HG03354 (cell line): ENCODE data around the gene NTRK2.
"Not testable (repeated sequence)": the region's sequence is repeated elsewhere in the genome, so short reads cannot be mapped to it uniquely, and the experiment has no call there.

Source experiments
- ATAC-seq: cut with Tn5 transposase; IDR thresholded peaks from one replicate; pipeline ENCODE4 v1.9.1; 2021; ENCODE audit warnings: mild to moderate bottlenecking; ENCODE audit not compliant: unreplicated experiment, poor library complexity, severe bottlenecking

Gene NTRK2

GRCh38 chr9:84866396-84867175, 197.1 kb downstream of the NTRK2 start:
- no peak for ATAC-seq

- no peak for ATAC-seq
These were observed 197.7 kb downstream of the NTRK2 start for GRCh38 chr9:84867186-84867585.

- ATAC-seq = no peak
These were observed 199.6 kb downstream of the NTRK2 start for GRCh38 chr9:84869091-84869490.

GRCh38 chr9:84871983-84872382, 202.5 kb downstream of the NTRK2 start:
- no peak for ATAC-seq

GRCh38 chr9:84874022-84874421, 204.5 kb downstream of the NTRK2 start:
- no peak for ATAC-seq

GRCh38 chr9:84874596-84874995, 205.1 kb downstream of the NTRK2 start:
- ATAC-seq = no peak

- no peak for ATAC-seq
These were observed 205.7 kb downstream of the NTRK2 start for GRCh38 chr9:84875193-84875592.

GRCh38 chr9:84879631-84880030, 210.1 kb downstream of the NTRK2 start:
- ATAC-seq = no peak

GRCh38 chr9:84880835-84881234, 211.3 kb downstream of the NTRK2 start:
- no peak for ATAC-seq

GRCh38 chr9:84886866-84887265, 217.3 kb downstream of the NTRK2 start:
- no peak for ATAC-seq

- no peak for ATAC-seq
These were observed 222.4 kb downstream of the NTRK2 start for GRCh38 chr9:84891924-84892323.

- no peak for ATAC-seq
These were observed 224.0 kb downstream of the NTRK2 start for GRCh38 chr9:84893419-84894128.

- no peak for ATAC-seq
These were observed 225.3 kb downstream of the NTRK2 start for GRCh38 chr9:84894859-84895258.

GRCh38 chr9:84897362-84898094, 228.0 kb downstream of the NTRK2 start:
- ATAC-seq = no peak

- ATAC-seq = no peak
These were observed 228.7 kb downstream of the NTRK2 start for GRCh38 chr9:84898188-84898587.

- ATAC-seq = not testable (repeated sequence)
These were observed 229.1 kb downstream of the NTRK2 start for GRCh38 chr9:84898618-84899017.

GRCh38 chr9:84899326-84899725, 229.8 kb downstream of the NTRK2 start:
- ATAC-seq = no peak

GRCh38 chr9:84900421-84900820, 230.9 kb downstream of the NTRK2 start:
- no peak for ATAC-seq

GRCh38 chr9:84903963-84904362, 234.4 kb downstream of the NTRK2 start:
- no peak for ATAC-seq

GRCh38 chr9:84916769-84917168, 247.2 kb downstream of the NTRK2 start:
- ATAC-seq = no peak
